Tibial artery (tissue), 4 donors: ENCODE results near the gene CLCC1.

Experiments
- DNase-seq, 2 donors: peaks; one replicate each; pipeline ENCODE4 v3.0.0-alpha.2; 2019
- H3K27ac ChIP-seq, 2 donors: fragments of 200-600 bp; sonication (generic) in 1 of 2; 1 replicate in 1 of 2; 2 replicates in 1 of 2; pipeline ENCODE4 v1.5.1; 2018 to 2019; ENCODE audit warnings: mild to moderate bottlenecking in 1 of 2
- H3K27me3 ChIP-seq, 2 donors: fragments of 200-600 bp; sonication (generic) in 1 of 2; one replicate each; pipeline versions ENCODE4 v1.5.1 to v1.6.0; 2016 to 2019
- H3K36me3 ChIP-seq, 3 donors: fragments of 200-600 bp; sonication (generic) in 2 of 3; one replicate each; pipeline ENCODE4 v1.5.1; 2016 to 2019; ENCODE audit warnings: mild to moderate bottlenecking in 2 of 3
- H3K4me1 ChIP-seq, 4 donors: fragments of 200-600 bp; sonication (generic) in 2 of 4; 1 replicate in 3 of 4; 2 replicates in 1 of 4; pipeline ENCODE4 v1.5.1; 2016 to 2019
- H3K4me3 ChIP-seq, 2 donors: fragments of 200-600 bp; sonication (generic) in 1 of 2; 1 replicate in 1 of 2; 2 replicates in 1 of 2; pipeline ENCODE4 v1.5.1; 2018 to 2019; ENCODE audit warnings: mild to moderate bottlenecking in 2 of 2
- H3K9me3 ChIP-seq, 3 donors: fragments of 200-600 bp; sonication (generic) in 1 of 3; one replicate each; pipeline ENCODE4 v1.5.1; 2016 to 2019
- intact Hi-C: fragments of 100-400 bp; cut with DNase I; formaldehyde crosslinking; loops from one replicate; pipeline ENCODE4 v1.15.0; 2023; ENCODE audit warnings: low total_unique reads
- TF ChIP-seq, protein P1 (sequence below), 2 experiments: fragments of 200-600 bp in 1 of 2; fragments of 450-650 bp in 1 of 2; IDR thresholded peaks; one replicate each; pipeline ENCODE4 v1.5.1; 2017 to 2019; ENCODE audit warnings: antibody characterized with exemption in 2 of 2, mild to moderate bottlenecking in 1 of 2, moderate library complexity in 1 of 2

The CLCC1 gene

DNA sequence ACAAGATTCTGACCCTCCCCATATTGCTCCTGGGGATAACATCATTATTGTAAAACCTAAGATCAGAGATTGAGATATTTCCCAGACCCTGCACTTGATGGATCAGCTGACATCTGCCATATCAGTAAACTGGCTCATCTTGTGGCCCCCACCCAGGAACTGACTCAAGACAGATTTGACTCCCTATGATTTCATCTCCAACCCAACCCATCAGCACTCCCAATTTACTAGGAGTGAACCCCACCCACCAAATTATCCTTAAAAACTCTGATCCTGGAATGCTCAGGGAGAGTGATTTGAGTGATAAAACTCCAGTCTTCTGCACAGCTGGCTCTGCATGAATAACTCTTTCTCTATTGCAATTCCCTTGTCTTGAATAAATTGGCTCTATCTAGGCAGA lies 6.1 kb upstream of the CLCC1 start:
- H3K27ac ChIP-seq, result no peak overlapping the region
- H3K4me3 ChIP-seq, result no peak overlapping the region
- no peaks in the 10 kb centered on the region for H3K9me3 ChIP-seq
- intact Hi-C loops, result loop anchor here (10.0 kb wide), 1 partner anchor 125 kb away; the partner anchor contains the start of gene TMEM167B
- TF ChIP-seq, protein P1, sequence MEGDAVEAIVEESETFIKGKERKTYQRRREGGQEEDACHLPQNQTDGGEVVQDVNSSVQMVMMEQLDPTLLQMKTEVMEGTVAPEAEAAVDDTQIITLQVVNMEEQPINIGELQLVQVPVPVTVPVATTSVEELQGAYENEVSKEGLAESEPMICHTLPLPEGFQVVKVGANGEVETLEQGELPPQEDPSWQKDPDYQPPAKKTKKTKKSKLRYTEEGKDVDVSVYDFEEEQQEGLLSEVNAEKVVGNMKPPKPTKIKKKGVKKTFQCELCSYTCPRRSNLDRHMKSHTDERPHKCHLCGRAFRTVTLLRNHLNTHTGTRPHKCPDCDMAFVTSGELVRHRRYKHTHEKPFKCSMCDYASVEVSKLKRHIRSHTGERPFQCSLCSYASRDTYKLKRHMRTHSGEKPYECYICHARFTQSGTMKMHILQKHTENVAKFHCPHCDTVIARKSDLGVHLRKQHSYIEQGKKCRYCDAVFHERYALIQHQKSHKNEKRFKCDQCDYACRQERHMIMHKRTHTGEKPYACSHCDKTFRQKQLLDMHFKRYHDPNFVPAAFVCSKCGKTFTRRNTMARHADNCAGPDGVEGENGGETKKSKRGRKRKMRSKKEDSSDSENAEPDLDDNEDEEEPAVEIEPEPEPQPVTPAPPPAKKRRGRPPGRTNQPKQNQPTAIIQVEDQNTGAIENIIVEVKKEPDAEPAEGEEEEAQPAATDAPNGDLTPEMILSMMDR (IDR thresholded peaks at IDR 0.05), result no peak
- H3K4me1 ChIP-seq, result no peaks in the 10 kb centered on the region
- peaks cover 18 to 37% (median 28%) of the 10 kb centered on the region in 3 donors for H3K36me3 ChIP-seq
- H3K27me3 ChIP-seq, result no peaks in the 10 kb centered on the region
- DNase-seq, result no peak

GRCh38 chr1:108962681-108963051 lies 618 bp downstream of the CLCC1 start:
- TF ChIP-seq, protein P1 (IDR thresholded peaks at IDR 0.05), result no peak
- DNase-seq, result peak in 1 of 2 donors; percentile 25
- H3K9me3 ChIP-seq, result no peaks in the 10 kb centered on the region
- H3K27me3 ChIP-seq, result no peaks in the 10 kb centered on the region
- H3K36me3 ChIP-seq, result peaks cover 0 to 13% (median 2%) of the 10 kb centered on the region in 3 donors
- H3K4me3 ChIP-seq, result peak overlapping the region; percentile 75 to 79
- intact Hi-C loops, result loop anchor here (10.0 kb wide), 1 partner anchor 132 kb away; the partner anchor contains the start of gene TMEM167B
- H3K27ac ChIP-seq, result peak overlapping the region; percentile 92 to 94
- peaks cover 0 to 38% (median 16%) of the 10 kb centered on the region in 4 donors for H3K4me1 ChIP-seq

DNA sequence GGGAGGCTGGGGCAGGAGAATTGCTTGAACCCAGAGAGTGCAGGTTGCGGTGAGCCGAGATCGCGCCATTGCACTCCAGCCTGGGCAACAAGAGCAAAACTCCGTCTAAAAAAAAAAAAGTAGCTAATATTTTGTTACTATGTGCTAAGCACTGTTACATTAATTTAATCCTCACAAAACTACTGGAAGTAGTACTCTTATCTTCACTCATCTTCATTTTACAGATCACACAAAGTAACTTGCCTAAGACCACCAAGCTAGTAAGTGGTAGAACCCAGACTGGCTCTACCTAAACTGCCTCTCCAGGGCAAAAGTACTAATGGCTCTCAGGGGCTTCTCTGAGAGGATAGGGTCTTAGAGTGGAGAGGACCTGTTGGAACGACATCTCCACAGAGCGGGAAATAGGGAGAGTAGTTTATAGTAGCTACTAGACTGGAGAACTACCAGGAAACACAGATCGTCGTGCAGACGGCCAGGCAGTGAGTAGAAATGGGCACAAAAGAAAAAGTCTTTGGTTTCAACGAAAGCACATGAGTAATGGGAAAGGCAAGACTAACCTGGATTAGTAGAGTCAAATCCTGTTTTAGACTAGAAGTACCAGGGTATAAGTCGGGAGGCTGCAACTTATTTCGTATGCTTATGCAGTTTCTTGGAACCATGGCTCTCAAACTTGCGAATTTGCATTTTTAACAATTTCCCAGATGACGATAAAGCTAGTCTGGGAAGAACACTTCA lies 1.4 kb downstream of the CLCC1 start:
- H3K36me3 ChIP-seq, result peaks cover 0 to 17% (median 9%) of the 10 kb centered on the region in 3 donors
- peak overlapping the region; percentile 92 to 94 for H3K27ac ChIP-seq
- peak overlapping the region; percentile 75 to 79 for H3K4me3 ChIP-seq
- H3K4me1 ChIP-seq, result peaks cover 0 to 38% (median 17%) of the 10 kb centered on the region in 4 donors
- DNase-seq, result no peak
- H3K27me3 ChIP-seq, result no peaks in the 10 kb centered on the region
- H3K9me3 ChIP-seq, result no peaks in the 10 kb centered on the region
- TF ChIP-seq, protein P1 (IDR thresholded peaks at IDR 0.05), result no peak
- intact Hi-C loops, result loop anchor here (10.0 kb wide), 1 partner anchor 133 kb away; the partner anchor contains the start of gene TMEM167B

GRCh38 chr1:108961198-108961597 lies 2.1 kb downstream of the CLCC1 start:
- no peak overlapping the region for H3K4me3 ChIP-seq
- no peak overlapping the region for H3K27ac ChIP-seq
- no peaks in the 10 kb centered on the region for H3K27me3 ChIP-seq
- no peak for DNase-seq
- H3K4me1 ChIP-seq, result peaks cover 0 to 38% (median 18%) of the 10 kb centered on the region in 4 donors
- peaks cover 0 to 24% (median 9%) of the 10 kb centered on the region in 3 donors for H3K36me3 ChIP-seq
- intact Hi-C loops, result loop anchor here (10.0 kb wide), 1 partner anchor 134 kb away; the partner anchor contains the start of gene TMEM167B
- TF ChIP-seq, protein P1 (IDR thresholded peaks at IDR 0.05), result no peak
- no peaks in the 10 kb centered on the region for H3K9me3 ChIP-seq

DNA sequence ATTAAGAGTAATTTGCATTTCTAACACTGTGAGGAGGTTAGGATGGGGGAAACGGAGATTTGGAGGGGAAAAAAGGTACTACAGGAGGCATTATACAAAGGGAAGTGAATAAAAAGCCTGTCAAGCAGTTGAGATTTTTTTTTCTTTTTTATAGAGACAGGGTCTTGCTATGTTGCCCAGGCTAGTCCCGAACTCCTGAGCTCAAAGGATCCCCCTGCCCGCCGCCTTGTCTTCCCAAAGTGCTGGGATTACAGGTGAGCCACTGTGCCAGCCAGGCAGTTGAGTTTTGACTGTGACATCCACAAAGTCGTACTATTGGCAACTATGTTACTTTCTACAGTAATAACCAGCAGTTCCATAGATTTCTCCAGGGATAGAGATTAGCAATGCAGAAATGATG lies 2.6 kb downstream of the CLCC1 start:
- H3K9me3 ChIP-seq, result no peaks in the 10 kb centered on the region
- no peak for DNase-seq
- H3K27ac ChIP-seq, result no peak overlapping the region
- TF ChIP-seq, protein P1 (IDR thresholded peaks at IDR 0.05), result no peak
- intact Hi-C loops, result loop anchor here (10.0 kb wide), 1 partner anchor 134 kb away; the partner anchor contains the start of gene TMEM167B
- H3K27me3 ChIP-seq, result no peaks in the 10 kb centered on the region
- H3K36me3 ChIP-seq, result peaks cover 0 to 29% (median 9%) of the 10 kb centered on the region in 3 donors
- no peak overlapping the region for H3K4me3 ChIP-seq
- peaks cover 0 to 38% (median 18%) of the 10 kb centered on the region in 4 donors for H3K4me1 ChIP-seq
